ENCODE data around the gene GUCY1A1. TPM values are rescaled to one million over a fixed set of nuclear protein-coding genes. Genes with fewer than 3 reads are reported as not detected.

The GUCY1A1 gene
- total RNA-seq, 1 donor from 2014 or later: 37.1 TPM

DNA sequence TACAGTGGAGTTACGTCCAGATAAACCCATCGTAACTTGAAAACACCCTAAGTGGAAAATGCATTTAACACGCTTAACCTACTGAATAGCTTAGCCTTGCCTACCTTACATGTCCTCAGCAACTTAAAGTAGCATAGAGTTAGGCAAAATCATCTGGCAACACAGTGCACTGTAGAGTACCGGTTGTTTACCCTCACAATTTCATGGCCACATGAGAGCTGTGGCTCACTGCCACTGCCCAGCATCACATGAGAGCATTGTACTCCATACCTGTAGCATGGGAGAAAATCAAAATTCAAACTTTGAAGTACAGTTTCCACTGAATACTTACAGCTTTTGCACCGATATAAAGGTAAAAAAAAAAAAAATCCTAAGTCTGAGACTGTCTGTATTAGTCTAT lies 40.6 kb downstream of the GUCY1A1 start:
- Histone ChIP-seq H3K27ac (no peak overlapping the region), H3K27me3 (no peaks in the 10 kb centered on the region), H3K36me3 (peaks cover 0 to 4% of the 10 kb centered on the region in 2 donors), H3K4me1 (peaks cover 0 to 6% of the 10 kb centered on the region in 2 donors), H3K4me3 (no peak overlapping the region), H3K9me3 (no peaks in the 10 kb centered on the region)
- DNase-seq (ENCODE audit: low spot score in 2 of 2): no peak
- intact Hi-C loops (cut with DNase I): no loop called here
- no peak for TF ChIP-seq CTCF (IDR thresholded peaks at IDR 0.05)

DNA sequence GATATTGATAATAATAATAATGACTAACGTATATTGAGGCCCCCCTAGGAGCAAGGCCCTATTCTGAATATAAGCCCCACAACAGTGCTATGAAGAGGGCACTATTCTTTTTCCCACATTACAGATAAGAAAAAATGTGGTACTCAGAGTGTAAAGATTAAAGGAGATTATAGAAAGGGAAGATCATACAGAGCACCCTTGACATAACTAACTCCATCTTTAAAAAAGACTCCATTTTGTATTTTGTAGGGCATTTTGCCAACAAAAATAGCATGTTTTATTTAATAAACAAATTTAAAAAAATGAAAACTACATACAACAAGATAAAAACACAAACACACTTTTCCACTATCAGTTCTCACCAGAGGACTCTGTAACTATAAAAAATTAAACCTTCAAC lies 42.1 kb downstream of the GUCY1A1 start:
- TF ChIP-seq CTCF (IDR thresholded peaks at IDR 0.05): no peak
- no peaks in the 10 kb centered on the region for H3K27me3 ChIP-seq
- DNase-seq (ENCODE audit: low spot score in 2 of 2): no peak
- H3K27ac ChIP-seq: no peak overlapping the region
- H3K9me3 ChIP-seq: no peaks in the 10 kb centered on the region
- H3K4me3 ChIP-seq: no peak overlapping the region
- no peaks in the 10 kb centered on the region for H3K4me1 ChIP-seq
- intact Hi-C loops (cut with DNase I): no loop called here
- H3K36me3 ChIP-seq: peaks cover 6 to 13% of the 10 kb centered on the region in 2 donors

DNA sequence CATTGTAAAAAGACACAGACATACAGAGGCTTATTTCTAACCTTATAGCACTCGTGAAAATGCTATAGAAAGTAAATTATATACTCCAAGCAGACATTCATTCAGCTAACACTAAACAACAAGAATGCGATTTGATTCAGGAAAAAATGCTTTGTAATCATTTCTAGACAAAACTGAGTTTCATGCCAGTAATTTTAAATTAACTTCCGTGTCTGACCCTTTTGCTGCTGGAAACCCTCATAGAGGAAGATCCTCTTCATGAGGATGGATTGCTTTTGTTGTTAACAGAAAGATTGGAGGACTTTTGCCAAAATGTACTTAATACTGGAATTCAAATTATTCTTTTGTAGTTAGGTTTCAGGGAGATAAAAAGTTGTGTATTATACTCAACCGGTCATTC lies 43.3 kb downstream of the GUCY1A1 start:
- Histone ChIP-seq H3K27me3 (no peaks in the 10 kb centered on the region), H3K9me3 (no peaks in the 10 kb centered on the region), H3K4me1 (no peaks in the 10 kb centered on the region), H3K27ac (no peak overlapping the region), H3K4me3 (no peak overlapping the region), H3K36me3 (peaks cover 6 to 14% of the 10 kb centered on the region in 2 donors)
- TF ChIP-seq CTCF (IDR thresholded peaks at IDR 0.05): no peak
- DNase-seq (ENCODE audit: low spot score in 2 of 2): no peak
- intact Hi-C loops (cut with DNase I): no loop called here

GRCh38 chr4:155711556-155711955 lies 44.9 kb downstream of the GUCY1A1 start:
- no peak for TF ChIP-seq CTCF (IDR thresholded peaks at IDR 0.05)
- Histone ChIP-seq H3K36me3 (peaks cover 6 to 16% of the 10 kb centered on the region in 2 donors), H3K4me1 (no peaks in the 10 kb centered on the region), H3K27ac (no peak overlapping the region), H3K27me3 (no peaks in the 10 kb centered on the region), H3K9me3 (no peaks in the 10 kb centered on the region), H3K4me3 (no peak overlapping the region)
- intact Hi-C loops (cut with DNase I): no loop called here
- no peak for DNase-seq (ENCODE audit: low spot score in 2 of 2)

DNA sequence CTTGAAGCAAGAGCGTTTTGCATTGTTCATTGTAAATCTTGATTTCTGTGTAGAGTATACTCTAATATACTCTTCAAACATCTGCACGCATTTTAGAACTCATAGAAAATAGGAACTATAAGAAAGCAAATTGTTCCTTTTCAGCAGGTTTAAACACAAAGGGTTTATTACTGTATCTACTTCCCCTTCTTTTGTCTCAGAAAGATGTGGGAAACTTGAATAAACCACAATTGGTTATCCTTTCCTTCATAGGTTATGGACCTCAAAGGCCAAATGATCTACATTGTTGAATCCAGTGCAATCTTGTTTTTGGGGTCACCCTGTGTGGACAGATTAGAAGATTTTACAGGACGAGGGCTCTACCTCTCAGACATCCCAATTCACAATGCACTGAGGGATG lies 46.2 kb downstream of the GUCY1A1 start:
- no peaks in the 10 kb centered on the region for H3K9me3 ChIP-seq
- TF ChIP-seq CTCF (IDR thresholded peaks at IDR 0.05): no peak
- no peak overlapping the region for H3K4me3 ChIP-seq
- no peak overlapping the region for H3K27ac ChIP-seq
- intact Hi-C loops (cut with DNase I): no loop called here
- H3K27me3 ChIP-seq: no peaks in the 10 kb centered on the region
- no peaks in the 10 kb centered on the region for H3K4me1 ChIP-seq
- DNase-seq (ENCODE audit: low spot score in 2 of 2): no peak
- peaks cover 6 to 21% of the 10 kb centered on the region in 2 donors for H3K36me3 ChIP-seq

GRCh38 chr4:155713911-155714310 lies 47.3 kb downstream of the GUCY1A1 start:
- Histone ChIP-seq H3K4me1 (no peaks in the 10 kb centered on the region), H3K27me3 (no peaks in the 10 kb centered on the region), H3K36me3 (peaks cover 6 to 26% of the 10 kb centered on the region in 2 donors), H3K4me3 (no peak overlapping the region), H3K27ac (no peak overlapping the region), H3K9me3 (no peaks in the 10 kb centered on the region)
- no peak for TF ChIP-seq CTCF (IDR thresholded peaks at IDR 0.05)
- intact Hi-C loops (cut with DNase I): no loop called here
- DNase-seq (ENCODE audit: low spot score in 2 of 2): no peak
